ENCODE results near the gene SASH1.

SASH1 gene

DNA sequence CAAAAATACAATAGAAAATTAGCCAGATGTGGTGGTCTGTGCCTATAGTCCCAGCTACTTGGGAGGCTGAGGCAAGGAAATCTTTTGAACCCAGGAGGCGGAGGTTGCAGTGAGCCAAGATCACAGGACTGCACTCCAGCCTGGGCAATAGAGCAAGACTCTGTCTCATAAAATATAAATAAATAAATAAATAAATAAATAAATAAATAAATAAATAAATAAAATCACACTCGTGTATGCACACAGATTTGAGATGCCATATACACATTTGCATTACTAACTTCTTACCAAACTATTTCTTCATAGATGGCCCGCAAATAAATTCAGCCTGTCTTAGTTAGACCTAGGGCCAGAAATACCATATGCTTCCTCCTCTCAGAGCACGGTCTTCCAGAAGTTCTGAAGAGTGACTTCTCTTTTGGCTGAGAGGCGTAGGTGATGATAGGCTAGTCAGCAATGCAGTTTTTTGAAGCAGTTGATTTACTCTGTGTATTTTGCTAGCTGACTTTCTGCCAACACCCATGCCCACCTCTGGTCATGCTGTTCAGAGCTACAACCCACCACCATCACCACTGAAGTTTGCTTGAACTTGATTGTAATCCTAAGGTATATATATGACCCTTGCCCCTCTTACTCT is 150.1 kb downstream of the SASH1 start:
- DNase-seq (ENCODE audit: low read depth), result no peak
- TF ChIP-seq, protein P1, sequence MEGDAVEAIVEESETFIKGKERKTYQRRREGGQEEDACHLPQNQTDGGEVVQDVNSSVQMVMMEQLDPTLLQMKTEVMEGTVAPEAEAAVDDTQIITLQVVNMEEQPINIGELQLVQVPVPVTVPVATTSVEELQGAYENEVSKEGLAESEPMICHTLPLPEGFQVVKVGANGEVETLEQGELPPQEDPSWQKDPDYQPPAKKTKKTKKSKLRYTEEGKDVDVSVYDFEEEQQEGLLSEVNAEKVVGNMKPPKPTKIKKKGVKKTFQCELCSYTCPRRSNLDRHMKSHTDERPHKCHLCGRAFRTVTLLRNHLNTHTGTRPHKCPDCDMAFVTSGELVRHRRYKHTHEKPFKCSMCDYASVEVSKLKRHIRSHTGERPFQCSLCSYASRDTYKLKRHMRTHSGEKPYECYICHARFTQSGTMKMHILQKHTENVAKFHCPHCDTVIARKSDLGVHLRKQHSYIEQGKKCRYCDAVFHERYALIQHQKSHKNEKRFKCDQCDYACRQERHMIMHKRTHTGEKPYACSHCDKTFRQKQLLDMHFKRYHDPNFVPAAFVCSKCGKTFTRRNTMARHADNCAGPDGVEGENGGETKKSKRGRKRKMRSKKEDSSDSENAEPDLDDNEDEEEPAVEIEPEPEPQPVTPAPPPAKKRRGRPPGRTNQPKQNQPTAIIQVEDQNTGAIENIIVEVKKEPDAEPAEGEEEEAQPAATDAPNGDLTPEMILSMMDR (IDR thresholded peaks at IDR 0.05; ENCODE audit: insufficient read depth, low read depth, low read length, missing control alignments), result no peak
- H3K4me3 ChIP-seq (ENCODE audit: low read length), result no peak overlapping the region

DNA sequence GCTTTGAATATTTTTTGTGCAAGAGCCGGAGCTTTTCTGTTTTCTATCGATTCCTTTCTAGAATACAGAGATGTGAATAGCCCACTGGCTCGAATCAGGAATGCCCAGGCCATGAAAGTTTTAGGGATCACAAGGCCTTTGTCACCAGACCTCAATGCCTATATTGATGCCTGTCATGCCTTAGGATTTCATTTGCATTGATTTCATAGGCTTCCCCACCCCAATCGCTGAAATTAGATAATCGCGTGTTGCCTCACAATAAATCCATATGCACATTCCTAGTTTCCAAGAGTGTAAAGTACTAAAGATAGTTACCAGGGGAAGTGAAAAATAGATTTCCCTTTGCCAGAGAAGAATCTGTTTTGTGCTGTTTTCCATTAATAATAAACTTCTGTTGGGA is 150.8 kb downstream of the SASH1 start:
- no peak for DNase-seq (ENCODE audit: low read depth)
- no peak overlapping the region for H3K4me3 ChIP-seq (ENCODE audit: low read length)
- TF ChIP-seq, protein P1 (IDR thresholded peaks at IDR 0.05; ENCODE audit: insufficient read depth, low read depth, low read length, missing control alignments), result no peak

DNA sequence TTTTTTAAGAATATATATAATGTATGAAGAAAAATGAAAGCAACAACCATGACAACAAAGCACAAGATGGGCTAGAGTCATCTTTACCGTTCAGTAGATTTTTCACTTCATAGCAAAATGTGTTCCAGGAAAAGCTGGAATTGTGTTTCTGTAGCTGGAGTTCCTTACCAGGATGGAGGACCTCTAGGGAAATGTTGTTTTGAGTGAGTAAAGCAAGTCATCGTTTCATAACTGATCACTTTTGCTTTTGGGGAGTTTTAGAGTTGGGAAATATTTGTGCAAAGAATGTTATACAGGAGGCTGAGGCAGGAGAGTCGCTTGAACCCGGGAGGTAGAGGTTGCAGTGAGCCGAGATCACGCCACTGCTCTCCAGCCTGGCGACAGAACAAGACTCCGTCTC is 151.6 kb downstream of the SASH1 start:
- TF ChIP-seq, protein P1 (IDR thresholded peaks at IDR 0.05; ENCODE audit: insufficient read depth, low read depth, low read length, missing control alignments), result no peak
- H3K4me3 ChIP-seq (ENCODE audit: low read length), result no peak overlapping the region
- no peak for DNase-seq (ENCODE audit: low read depth)

DNA sequence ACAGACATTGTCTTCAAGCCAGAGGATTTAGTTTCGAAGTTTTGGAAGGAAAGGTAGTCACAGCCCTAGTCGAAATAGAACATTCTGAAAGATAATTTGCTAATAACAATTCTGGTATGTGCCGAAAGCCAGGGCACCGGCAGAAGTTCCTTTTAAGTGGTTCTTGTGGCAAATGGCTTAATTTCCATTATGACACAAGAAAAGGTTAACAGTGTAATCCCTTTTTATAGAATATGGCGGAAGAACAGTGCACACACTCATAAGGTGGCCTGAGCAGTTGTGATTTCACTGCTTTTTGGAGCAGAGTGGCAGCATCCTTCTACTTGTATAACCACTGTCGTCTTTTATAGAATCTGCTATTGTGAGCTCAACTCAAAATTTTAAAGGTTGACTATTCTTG is 152.4 kb downstream of the SASH1 start:
- no peak for DNase-seq (ENCODE audit: low read depth)
- no peak overlapping the region for H3K4me3 ChIP-seq (ENCODE audit: low read length)
- TF ChIP-seq, protein P1 (IDR thresholded peaks at IDR 0.05; ENCODE audit: insufficient read depth, low read depth, low read length, missing control alignments), result no peak

DNA sequence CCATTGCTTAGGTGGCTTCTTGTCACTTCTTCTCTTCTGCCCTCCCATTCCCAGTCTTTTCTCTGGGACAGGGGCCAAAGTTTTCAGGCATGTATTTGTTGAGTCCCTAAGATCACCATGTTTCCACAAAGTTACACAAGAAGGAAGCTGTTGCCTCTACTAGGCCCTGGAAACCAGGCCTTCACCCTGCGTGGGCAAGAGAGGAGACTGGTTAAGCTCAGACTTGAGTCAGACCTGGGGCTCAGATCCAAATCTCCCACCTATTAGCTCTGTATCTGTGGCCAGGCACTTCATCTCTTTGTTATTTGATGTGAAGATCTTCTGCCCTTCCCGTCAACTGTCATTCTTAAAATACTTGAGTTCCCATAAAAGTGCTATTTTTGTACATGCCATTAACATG is 154.6 kb downstream of the SASH1 start:
- DNase-seq (ENCODE audit: low read depth), result no peak
- TF ChIP-seq, protein P1 (IDR thresholded peaks at IDR 0.05; ENCODE audit: insufficient read depth, low read depth, low read length, missing control alignments), result no peak
- H3K4me3 ChIP-seq (ENCODE audit: low read length), result no peak overlapping the region

DNA sequence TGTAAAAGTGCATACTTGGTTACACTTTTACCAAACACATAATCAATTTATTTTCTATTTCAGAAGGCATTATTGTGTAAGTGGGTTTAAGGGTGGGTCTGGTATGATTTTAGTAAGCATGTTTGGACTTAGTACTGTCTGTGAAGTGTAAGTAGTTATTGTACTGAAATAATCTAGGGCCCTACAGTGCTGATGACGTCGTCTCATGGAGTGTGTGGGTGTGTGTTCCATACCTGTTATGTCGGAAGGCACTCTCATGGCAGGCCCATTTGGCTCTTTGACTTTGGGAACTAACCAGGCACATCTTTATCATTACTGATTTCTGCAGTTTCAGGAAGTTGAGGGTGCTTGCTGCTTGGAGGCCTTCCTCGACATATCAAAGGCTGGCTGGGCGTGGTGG is 155.1 kb downstream of the SASH1 start:
- H3K4me3 ChIP-seq (ENCODE audit: low read length), result no peak overlapping the region
- DNase-seq (ENCODE audit: low read depth), result no peak
- TF ChIP-seq, protein P1 (IDR thresholded peaks at IDR 0.05; ENCODE audit: insufficient read depth, low read depth, low read length, missing control alignments), result no peak

DNA sequence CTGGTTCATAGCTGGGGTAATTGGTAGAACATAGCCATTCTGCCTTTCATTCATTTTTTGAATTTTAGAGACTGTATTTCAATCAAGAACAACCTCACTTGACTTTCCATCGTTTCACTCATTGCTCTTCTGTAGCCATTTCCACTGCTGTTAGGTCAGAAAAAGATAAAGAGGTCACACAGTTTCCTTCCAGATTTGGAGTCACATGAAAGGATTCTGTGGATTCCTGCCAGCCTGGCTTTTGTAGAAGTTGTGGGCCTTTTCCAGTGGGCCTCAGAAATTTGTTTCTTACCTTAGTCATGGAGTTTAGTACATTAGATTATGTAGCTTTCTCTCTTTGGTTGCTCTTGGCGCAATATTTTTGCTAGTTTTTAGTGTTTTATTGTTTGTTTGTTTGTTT is 157.8 kb downstream of the SASH1 start:
- TF ChIP-seq, protein P1 (IDR thresholded peaks at IDR 0.05; ENCODE audit: insufficient read depth, low read depth, low read length, missing control alignments), result no peak
- no peak overlapping the region for H3K4me3 ChIP-seq (ENCODE audit: low read length)
- DNase-seq (ENCODE audit: low read depth), result no peak
